HepG2 (cell line): ENCODE data around the gene TOPBP1. TPM values are rescaled to one million over a fixed set of nuclear protein-coding genes. Genes with fewer than 3 reads are reported as not detected.
A peak's percentile ranks its signal among the peaks of the same experiment; 100 is the strongest.

Experiments
- ARID2 ChIP-seq: sonication (generic); formaldehyde crosslinking; IDR thresholded peaks from 2 replicates; pipeline ENCODE4 v1.8.1; 2022; ENCODE audit warnings: mild to moderate bottlenecking, missing genetic modification reagents, borderline replicate concordance
- BCL6 ChIP-seq: IDR thresholded peaks from 2 replicates; pipeline ENCODE4 v1.6.1; 2016; ENCODE audit warnings: missing genetic modification reagents, missing compliant biosample characterization
- CBFB ChIP-seq: sonication (generic); formaldehyde crosslinking; IDR thresholded peaks from 2 replicates; pipeline ENCODE4 v1.4.0; 2020; ENCODE audit warnings: missing genetic modification reagents
- DMAP1 ChIP-seq: IDR thresholded peaks from 2 replicates; pipeline ENCODE4 v1.6.1; 2016
- GMEB1 ChIP-seq: sonication (generic); formaldehyde crosslinking; IDR thresholded peaks from 2 replicates; pipeline ENCODE4 v1.5.1; 2020; ENCODE audit warnings: missing genetic modification reagents, mild to moderate bottlenecking, borderline replicate concordance
- KLF13 ChIP-seq: sonication (generic); formaldehyde crosslinking; IDR thresholded peaks from 2 replicates; pipeline ENCODE4 v1.4.0; 2020; ENCODE audit warnings: mild to moderate bottlenecking, missing genetic modification reagents
- MIER3 ChIP-seq: IDR thresholded peaks from 2 replicates; pipeline ENCODE4 v1.6.1; 2016; ENCODE audit warnings: missing compliant biosample characterization, borderline replicate concordance
- POLR2G ChIP-seq: fragments of 200-400 bp; formaldehyde crosslinking; IDR thresholded peaks from 2 replicates; pipeline ENCODE4 v1.6.1; 2018; ENCODE audit warnings: mild to moderate bottlenecking, low read depth, low read length, moderate library complexity
- RFX1 ChIP-seq: fragments of 450-650 bp; IDR thresholded peaks from 2 replicates; pipeline ENCODE4 v1.6.1; 2017
- STAT5B ChIP-seq: sonication (generic); formaldehyde crosslinking; IDR thresholded peaks from 2 replicates; pipeline ENCODE4 v1.4.0; 2020; ENCODE audit warnings: missing genetic modification reagents
- TFDP1 ChIP-seq: IDR thresholded peaks from 2 replicates; pipeline ENCODE4 v1.6.1; 2016; ENCODE audit warnings: missing compliant biosample characterization, missing genetic modification reagents, borderline replicate concordance
- WIZ ChIP-seq: sonication (generic); formaldehyde crosslinking; IDR thresholded peaks from 2 replicates; pipeline ENCODE4 v1.5.1; 2020; ENCODE audit warnings: mild to moderate bottlenecking, missing genetic modification reagents
- ZBTB10 ChIP-seq: sonication (generic); formaldehyde crosslinking; IDR thresholded peaks from 2 replicates; pipeline ENCODE4 v1.4.0; 2020; ENCODE audit warnings: missing genetic modification reagents, borderline replicate concordance
- ZBTB21 ChIP-seq: sonication (generic); formaldehyde crosslinking; IDR thresholded peaks from 2 replicates; pipeline ENCODE4 v1.4.0; 2020; ENCODE audit warnings: missing genetic modification reagents
- ZKSCAN1 ChIP-seq: fragments of 150-350 bp; IDR thresholded peaks from 2 replicates; pipeline ENCODE4 v1.6.1; 2014; ENCODE audit warnings: low read length
- ZNF138 ChIP-seq: sonication (generic); formaldehyde crosslinking; IDR thresholded peaks from 2 replicates; pipeline ENCODE4 v1.5.0; 2020; ENCODE audit warnings: mild to moderate bottlenecking, low read depth, missing genetic modification reagents
- ZNF674 ChIP-seq: sonication (generic); formaldehyde crosslinking; IDR thresholded peaks from 2 replicates; pipeline ENCODE4 v1.5.0; 2020; ENCODE audit warnings: low read depth, mild to moderate bottlenecking, missing genetic modification reagents
- ZNF7 ChIP-seq: IDR thresholded peaks from 2 replicates; pipeline ENCODE4 v1.6.1; 2016; ENCODE audit warnings: missing biosample characterization, missing genetic modification reagents
- ZNF784 ChIP-seq: sonication (generic); formaldehyde crosslinking; IDR thresholded peaks from 2 replicates; pipeline ENCODE4 v1.5.1; 2020; ENCODE audit warnings: missing genetic modification reagents, mild to moderate bottlenecking, borderline replicate concordance
- ZNF792 ChIP-seq: IDR thresholded peaks from 2 replicates; pipeline ENCODE4 v1.6.1; 2016
- polyA plus RNA-seq, 8 experiments: library from polyadenylated mRNA; depleted of rRNA in 3 of 8; stranded (reverse) in 7 of 8; unstranded in 1 of 8; fragments of >200 nt; fragmentation: Illumina TruSeq in 4 of 8; extraction: Trizol in 4 of 8; gene quantifications; 2 replicates each; pipeline versions ENCODE4 v1.2.1 to v1.2.3, GENCODE V29; 2011 to 2016; ENCODE audit warnings: low read depth in 4 of 8, missing spikeins in 1 of 8, mixed read lengths in 1 of 8; ENCODE audit not compliant: insufficient read depth in 1 of 8
- total RNA-seq, 5 experiments: library from RNA; depleted of rRNA; stranded (reverse); fragments of >200 nt; fragmentation: Illumina TruSeq; extraction: Trizol; gene quantifications; 2 replicates each; pipeline ENCODE4 v1.2.3, GENCODE V29; 2016; ENCODE audit warnings: low read depth in 1 of 5

The TOPBP1 gene
- total and polyA plus RNA-seq, 2 of the 13 experiments (the other 11 are each of a cell fraction or from before 2014, with no cell fraction given): 24.3 to 42.9 TPM

GRCh38 chr3:133661454-133662277, at the start of gene TOPBP1 (continued):
- TF ChIP-seq BCL6 (CRISPR knock-in tag) (0 out of 2 replicates have a peak, but pooled peaks have one; percentile 5), STAT5B (no peak), ZNF792 (CRISPR knock-in tag) (no peak), ZNF674 (CRISPR knock-in tag) (no peak), ZBTB21 (CRISPR knock-in tag) (peak; percentile 43; the same call in 1 of the 2 replicates), CBFB (CRISPR knock-in tag) (peak; percentile 50; the same call in 1 of the 2 replicates), RFX1 (no peak), KLF13 (no peak), ZNF784 (CRISPR knock-in tag) (peak; percentile 85), ZBTB10 (CRISPR knock-in tag) (no peak), DMAP1 (peak; percentile 79), POLR2G (peak; percentile 76), ARID2 (CRISPR knock-in tag) (0 out of 2 replicates have a peak, but pooled peaks have one; percentile 19), ZKSCAN1 (no peak), GMEB1 (peak; percentile 45; the same call in 1 of the 2 replicates), ZNF7 (CRISPR knock-in tag) (no peak), ZNF138 (no peak), WIZ (CRISPR knock-in tag) (no peak), TFDP1 (peak; percentile 99), MIER3 (CRISPR knock-in tag) (peak; percentile 55; the same call in 1 of the 2 replicates)
